ENCODE results near the gene METTL5.

The METTL5 gene

GRCh38 chr2:169781249-169782013, 43.3 kb downstream of the METTL5 start:
- TF ChIP-seq FOXP2 (optimal IDR thresholded peaks at IDR 0.05; ENCODE audit: borderline replicate concordance, extremely low read depth, extremely low read length, insufficient read depth) = no peak
- no peak for TF ChIP-seq REST (IDR thresholded peaks at IDR 0.05; ENCODE audit: insufficient read depth in 1 of 2, low read depth in 2 of 2, low read length in 2 of 2)
- no peak for TF ChIP-seq TAF1 (IDR thresholded peaks at IDR 0.05; ENCODE audit: borderline replicate concordance, insufficient read depth, low read length)
- no peak for TF ChIP-seq POLR2AphosphoS5 (IDR thresholded peaks at IDR 0.05; ENCODE audit: low read depth, low read length)
- no peak for TF ChIP-seq SIN3A (IDR thresholded peaks at IDR 0.05; ENCODE audit: borderline replicate concordance, insufficient read depth, low read length)

- no peak for TF ChIP-seq FOXP2 (optimal IDR thresholded peaks at IDR 0.05; ENCODE audit: borderline replicate concordance, extremely low read depth, extremely low read length, insufficient read depth)
- no peak for TF ChIP-seq SIN3A (IDR thresholded peaks at IDR 0.05; ENCODE audit: borderline replicate concordance, insufficient read depth, low read length)
- no peak for TF ChIP-seq REST (IDR thresholded peaks at IDR 0.05; ENCODE audit: insufficient read depth in 1 of 2, low read depth in 2 of 2, low read length in 2 of 2)
- no peak for TF ChIP-seq POLR2AphosphoS5 (IDR thresholded peaks at IDR 0.05; ENCODE audit: low read depth, low read length)
- no peak for TF ChIP-seq TAF1 (IDR thresholded peaks at IDR 0.05; ENCODE audit: borderline replicate concordance, insufficient read depth, low read length)
Measured at GRCh38 chr2:169778446-169778845, 46.3 kb downstream of the METTL5 start.

GRCh38 chr2:169776252-169776761, 48.4 kb downstream of the METTL5 start:
- TF ChIP-seq REST (IDR thresholded peaks at IDR 0.05; ENCODE audit: insufficient read depth in 1 of 2, low read depth in 2 of 2, low read length in 2 of 2) (no peak), TAF1 (IDR thresholded peaks at IDR 0.05; ENCODE audit: borderline replicate concordance, insufficient read depth, low read length) (no peak), POLR2AphosphoS5 (IDR thresholded peaks at IDR 0.05; ENCODE audit: low read depth, low read length) (no peak), SIN3A (IDR thresholded peaks at IDR 0.05; ENCODE audit: borderline replicate concordance, insufficient read depth, low read length) (no peak), FOXP2 (optimal IDR thresholded peaks at IDR 0.05; ENCODE audit: borderline replicate concordance, extremely low read depth, extremely low read length, insufficient read depth) (no peak)

- TF ChIP-seq REST (IDR thresholded peaks at IDR 0.05; ENCODE audit: insufficient read depth in 1 of 2, low read depth in 2 of 2, low read length in 2 of 2) (no peak), POLR2AphosphoS5 (IDR thresholded peaks at IDR 0.05; ENCODE audit: low read depth, low read length) (no peak), TAF1 (IDR thresholded peaks at IDR 0.05; ENCODE audit: borderline replicate concordance, insufficient read depth, low read length) (no peak), FOXP2 (optimal IDR thresholded peaks at IDR 0.05; ENCODE audit: borderline replicate concordance, extremely low read depth, extremely low read length, insufficient read depth) (no peak), SIN3A (IDR thresholded peaks at IDR 0.05; ENCODE audit: borderline replicate concordance, insufficient read depth, low read length) (no peak)
Measured at GRCh38 chr2:169775765-169776164, 48.9 kb downstream of the METTL5 start.

Data from PFSK-1 (cell line).